IMR-90 (cell line): ENCODE measurements around the gene ENAH. TPM values are rescaled to one million over a fixed set of nuclear protein-coding genes. Genes with fewer than 3 reads are reported as not detected.

ENCODE experiments used
- ATAC-seq: fragments of 200-7000 bp; cut with Tn5 transposase; 2 replicates; pipeline ENCODE4 v1.9.1; 2020; ENCODE audit warnings: low read depth, mild to moderate bottlenecking, moderate library complexity
- BruUV-seq: library from RNA; stranded (reverse); fragments of 400-500 nt; replicated peaks from 2 replicates; lab custom pipeline; 2021; lab: Mats Ljungman, UMichigan
- CTCF ChIA-PET: fragments of 300-600 bp; formaldehyde crosslinking; extraction: SDS; loops from one replicate; lab custom pipeline; 2021; ENCODE audit warnings: antibody characterized with exemption; lab: Yijun Ruan, JAX
- POLR2A ChIA-PET: fragments of 300-600 bp; sonication (Branson Sonifier 250); formaldehyde crosslinking; loops from one replicate; lab custom pipeline; 2022; ENCODE audit warnings: antibody characterized with exemption; ENCODE audit not compliant: unreplicated experiment; lab: Charles Lee
- DNase-seq: peaks from one replicate; pipeline ENCODE4 v3.0.0; 2013
- H2AFZ ChIP-seq: replicated peaks from 2 replicates; pipeline ENCODE3; 2013; ENCODE audit warnings: low read length, mild to moderate bottlenecking; ENCODE audit not compliant: poor library complexity
- H2AK5ac ChIP-seq: 2 replicates; pipeline ENCODE4 v1.6.1; 2013; ENCODE audit warnings: low read depth, low read length, inconsistent platforms
- H2AK9ac ChIP-seq: replicated peaks from 2 replicates; pipeline ENCODE3; 2013; ENCODE audit warnings: mild to moderate bottlenecking, low read depth, low read length, moderate library complexity; ENCODE audit not compliant: poor library complexity
- H2BK120ac ChIP-seq: 2 replicates; pipeline ENCODE4 v1.6.1; 2013; ENCODE audit warnings: low read depth, low read length, inconsistent platforms
- H2BK15ac ChIP-seq: 3 replicates; pipeline ENCODE4 v1.6.1; 2013; ENCODE audit warnings: low read depth, low read length, inconsistent platforms
- H2BK20ac ChIP-seq: 2 replicates; pipeline ENCODE4 v1.6.1; 2013; ENCODE audit warnings: low read depth, mild to moderate bottlenecking, inconsistent platforms, low read length, moderate library complexity
- H2BK5ac ChIP-seq: 2 replicates; pipeline ENCODE4 v1.6.1; 2013; ENCODE audit warnings: mild to moderate bottlenecking, low read depth, low read length, inconsistent platforms; ENCODE audit not compliant: poor library complexity, severe bottlenecking
- H3K14ac ChIP-seq: replicated peaks from 2 replicates; pipeline ENCODE4 v1.6.1; 2013; ENCODE audit warnings: low read depth, low read length, inconsistent platforms
- H3K18ac ChIP-seq: 2 replicates; pipeline ENCODE4 v1.6.1; 2013; ENCODE audit warnings: low read depth, low read length, control low read depth
- H3K23ac ChIP-seq: 2 replicates; pipeline ENCODE4 v1.6.1; 2013; ENCODE audit warnings: low read depth, low read length, inconsistent platforms
- H3K27ac ChIP-seq: 2 replicates; pipeline ENCODE4 v1.5.1; 2013; ENCODE audit warnings: mild to moderate bottlenecking, control low read depth, low read length; ENCODE audit not compliant: insufficient read depth
- H3K27me3 ChIP-seq: 2 replicates; pipeline ENCODE4 v1.6.1; 2013; ENCODE audit warnings: low read length; ENCODE audit not compliant: control insufficient read depth, insufficient read depth
- H3K36me3 ChIP-seq: 2 replicates; pipeline ENCODE4 v1.6.1; 2013; ENCODE audit warnings: low read length, mixed read lengths; ENCODE audit not compliant: control insufficient read depth, insufficient read depth
- H3K4ac ChIP-seq: 2 replicates; pipeline ENCODE4 v1.6.1; 2013; ENCODE audit warnings: low read depth, low read length, inconsistent platforms
- H3K4me1 ChIP-seq: 2 replicates; pipeline ENCODE4 v1.6.1; 2013; ENCODE audit warnings: low read length, mixed read lengths; ENCODE audit not compliant: control insufficient read depth, insufficient read depth
- H3K4me2 ChIP-seq: 2 replicates; pipeline ENCODE4 v1.6.1; 2013; ENCODE audit warnings: low read depth, mild to moderate bottlenecking, control low read depth, low read length, moderate library complexity
- H3K4me3 ChIP-seq: 2 replicates; pipeline ENCODE4 v1.5.1; 2013; ENCODE audit warnings: low read depth, mild to moderate bottlenecking, control low read depth, low read length, moderate library complexity; ENCODE audit not compliant: insufficient read depth
- H3K56ac ChIP-seq: 2 replicates; pipeline ENCODE4 v1.6.1; 2013; ENCODE audit warnings: low read length, inconsistent platforms; ENCODE audit not compliant: insufficient read depth; ENCODE audit errors: extremely low read depth
- H3K79me1 ChIP-seq, 2 experiments: 2 replicates each; pipeline ENCODE4 v1.6.1; 2013; ENCODE audit warnings: low read length in 2 of 2, inconsistent platforms in 1 of 2, low read depth in 1 of 2
- H3K9ac ChIP-seq: 2 replicates; pipeline ENCODE4 v1.6.1; 2013; ENCODE audit warnings: low read depth, low read length, control low read depth
- H3K9me1 ChIP-seq: 2 replicates; pipeline ENCODE4 v1.6.1; 2013; ENCODE audit warnings: low read length, inconsistent platforms; ENCODE audit not compliant: insufficient read depth
- H3K9me3 ChIP-seq: 2 replicates; pipeline ENCODE4 v1.6.1; 2013; ENCODE audit warnings: low read length; ENCODE audit not compliant: control insufficient read depth, insufficient read depth
- H4K20me1 ChIP-seq: 2 replicates; pipeline ENCODE4 v1.6.1; 2013; ENCODE audit warnings: low read length, inconsistent platforms; ENCODE audit not compliant: insufficient read depth
- H4K5ac ChIP-seq: 2 replicates; pipeline ENCODE4 v1.6.1; 2013; ENCODE audit warnings: mild to moderate bottlenecking, low read depth, low read length, control low read depth
- H4K8ac ChIP-seq, 2 experiments: 2 replicates each; pipeline ENCODE4 v1.6.1; 2013; ENCODE audit warnings: low read depth in 2 of 2, low read length in 2 of 2, control low read depth in 1 of 2, inconsistent platforms in 1 of 2
- H4K91ac ChIP-seq: 2 replicates; pipeline ENCODE4 v1.6.1; 2013; ENCODE audit warnings: low read depth, low read length, inconsistent platforms; ENCODE audit not compliant: insufficient read depth
- CEBPB ChIP-seq: IDR thresholded peaks from 2 replicates; pipeline ENCODE4 v1.6.1; 2012; ENCODE audit warnings: low read depth, low read length, improper control_type of control experiment
- MAFK ChIP-seq: IDR thresholded peaks from 2 replicates; pipeline ENCODE4 v1.6.1; 2012; ENCODE audit warnings: low read depth, low read length, improper control_type of control experiment
- POLR2A ChIP-seq: IDR thresholded peaks from 2 replicates; pipeline ENCODE4 v1.6.1; 2012; ENCODE audit warnings: mild to moderate bottlenecking, low read depth, low read length
- WGBS, 2 experiments: methylation state at CpG; one replicate each; pipeline versions ENCODE4 v1.1.5 to v1.1.7; 2013; ENCODE audit warnings: missing lambda C conversion rate in 2 of 2; ENCODE audit not compliant: insufficient read length in 1 of 2; ENCODE audit errors: extremely low coverage in 2 of 2; 5-methylcytosine and 5-hydroxymethylcytosine counted together
- dilution Hi-C: fragments of 300-500 bp; cut with HindIII; formaldehyde crosslinking; loops from one replicate; pipeline ENCODE4 v1.14.3; 2018; ENCODE audit warnings: low sequenced_read_pairs; ENCODE audit not compliant: unreplicated experiment
- in situ Hi-C: fragments of 300-500 bp; cut with MboI; formaldehyde crosslinking; loops from 3 replicates; pipeline ENCODE4 v1.14.3; 2019; ENCODE audit warnings: low sequenced_read_pairs, inconsistent platforms, mixed read lengths
- intact Hi-C: fragments of 100-400 bp; cut with micrococcal nuclease; formaldehyde crosslinking; loops from 2 replicates; pipeline ENCODE4 v1.10.0; 2022
- polyA plus RNA-seq, 3 experiments: library from polyadenylated mRNA; depleted of rRNA; stranded (reverse); fragments of >200 nt; gene quantifications; 2 replicates each; pipeline ENCODE4 v1.2.3, GENCODE V29; 2012; ENCODE audit warnings: low replicate concordance in 1 of 3
- total RNA-seq: library from RNA; depleted of rRNA; stranded (reverse); fragments of >200 nt; gene quantifications from 2 replicates; pipeline ENCODE4 v1.2.3, GENCODE V29; 2012

ENAH gene
- total and polyA plus RNA-seq, 2 of the 4 experiments (the other 2 are of a cell fraction) = 61.3 to 86.9 TPM

DNA sequence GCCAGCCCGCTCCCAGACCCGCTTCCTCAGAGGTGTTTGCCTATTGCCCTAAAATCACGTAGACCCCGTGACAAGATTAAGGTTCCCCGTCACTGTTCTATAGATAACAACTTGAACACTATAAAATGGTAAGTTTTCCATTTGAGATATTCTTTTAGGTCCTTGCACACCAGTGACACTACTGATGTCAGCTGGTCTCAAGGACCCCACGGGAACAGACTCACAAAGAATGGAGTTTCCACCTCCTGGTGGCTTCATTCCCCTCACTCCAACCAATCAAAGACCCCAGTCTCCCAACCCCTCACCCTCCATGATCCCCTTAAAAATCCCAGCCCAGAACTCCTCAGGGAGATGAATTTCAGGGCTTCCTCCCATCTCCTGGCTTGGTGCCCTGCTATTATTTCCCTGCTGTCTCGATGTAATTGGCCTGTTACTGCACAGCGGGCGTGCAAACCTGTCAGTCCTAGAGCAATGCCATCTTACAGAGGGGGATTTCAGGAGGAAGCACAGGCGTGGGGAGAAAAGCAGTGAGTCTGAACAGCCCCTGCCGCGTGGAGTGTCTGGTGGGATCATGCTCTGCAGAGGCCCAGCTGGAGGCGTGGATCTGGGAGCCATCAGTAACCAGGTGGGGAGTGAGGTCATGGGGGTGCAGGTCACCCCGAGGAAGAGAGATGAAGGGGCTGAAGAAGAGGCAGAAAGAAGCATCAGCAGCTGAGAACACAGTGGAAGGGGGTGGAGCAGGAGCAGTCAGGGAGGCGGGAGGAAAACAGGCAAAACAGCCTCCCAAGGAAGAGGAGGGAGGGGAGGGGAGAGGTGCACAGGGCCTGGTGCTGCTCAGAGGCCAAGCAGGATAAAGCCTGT lies 190.0 kb downstream of the ENAH start (continued):
- TF ChIP-seq CEBPB (no peak), POLR2A (no peak)

DNA sequence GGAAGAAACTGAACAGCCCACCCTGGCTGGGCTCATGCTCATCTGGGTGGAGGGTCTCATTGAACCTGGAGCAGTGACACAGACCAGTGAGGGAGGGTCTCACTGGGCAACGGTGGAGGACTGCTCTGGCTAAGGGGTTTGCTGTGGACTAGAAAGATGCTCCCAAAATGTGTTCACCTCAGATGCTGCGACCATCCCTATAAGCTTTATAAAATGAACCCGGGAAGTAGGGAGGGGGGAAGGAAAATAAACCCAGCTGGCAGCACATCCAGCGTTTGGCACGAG lies 190.6 kb downstream of the ENAH start:
- H3K9me1 ChIP-seq = peaks cover 12% of the 10 kb centered on the region

More for the DNA sequence above, 190.6 kb downstream of the ENAH start:
- BruUV-seq = no TSS peak
- no peak overlapping the region for H2BK20ac ChIP-seq
- no peak overlapping the region for H2AK5ac ChIP-seq
- no peaks in the 10 kb centered on the region for H3K79me1 ChIP-seq
- peaks cover 14% of the 10 kb centered on the region for H3K4me1 ChIP-seq
- H3K9me3 ChIP-seq = no peaks in the 10 kb centered on the region
- DNase-seq (no peak), ATAC-seq (no peak)
- CTCF ChIA-PET = no interaction called here
- H3K23ac ChIP-seq = 0 out of 2 replicates have a peak overlapping the region, but pooled peaks have one; percentile 41
- in situ Hi-C loops = no loop called here
- no peak overlapping the region for H3K4me3 ChIP-seq
- no peaks in the 10 kb centered on the region; the same call in 1 of the 2 replicates for H4K20me1 ChIP-seq
- H2AFZ ChIP-seq = no peak overlapping the region
- no peaks in the 10 kb centered on the region for H3K36me3 ChIP-seq
- no peak overlapping the region for H3K9ac ChIP-seq
- H2BK5ac ChIP-seq = no peak overlapping the region
- no peak overlapping the region for H4K91ac ChIP-seq
- POLR2A ChIA-PET = no interaction called here
- H3K27me3 ChIP-seq = 0 out of 2 replicates have a peak, but pooled peaks cover 1% of the 10 kb centered on the region
- no peak overlapping the region for H2BK120ac ChIP-seq
- WGBS, 2 experiments = no CpG with 5 or more reads among the region's 5 CpGs
- TF ChIP-seq MAFK (no peak), POLR2A (no peak)
- H2AK9ac ChIP-seq = no peak overlapping the region
- intact Hi-C loops = no loop called here
- no peak overlapping the region for H3K56ac ChIP-seq
- no peak overlapping the region for H3K4me2 ChIP-seq
- dilution Hi-C loops = loop anchor here (25.0 kb wide), 1 partner anchor 525 kb away; the partner anchor contains the start of gene SDE2
- no peak overlapping the region for H4K8ac ChIP-seq
- no peak overlapping the region for H3K18ac ChIP-seq
- no peak overlapping the region for H3K14ac ChIP-seq
- H3K27ac ChIP-seq = no peak overlapping the region
- H4K5ac ChIP-seq = no peak overlapping the region
- no peak overlapping the region for H3K4ac ChIP-seq
- no peak overlapping the region for H2BK15ac ChIP-seq
